ENCODE results near the gene HOXD4. TPM values are rescaled to one million over a fixed set of nuclear protein-coding genes. Genes with fewer than 3 reads are reported as not detected.

The HOXD4 gene
- total RNA-seq, 1 donor from 2014 or later = 0.97 TPM

DNA sequence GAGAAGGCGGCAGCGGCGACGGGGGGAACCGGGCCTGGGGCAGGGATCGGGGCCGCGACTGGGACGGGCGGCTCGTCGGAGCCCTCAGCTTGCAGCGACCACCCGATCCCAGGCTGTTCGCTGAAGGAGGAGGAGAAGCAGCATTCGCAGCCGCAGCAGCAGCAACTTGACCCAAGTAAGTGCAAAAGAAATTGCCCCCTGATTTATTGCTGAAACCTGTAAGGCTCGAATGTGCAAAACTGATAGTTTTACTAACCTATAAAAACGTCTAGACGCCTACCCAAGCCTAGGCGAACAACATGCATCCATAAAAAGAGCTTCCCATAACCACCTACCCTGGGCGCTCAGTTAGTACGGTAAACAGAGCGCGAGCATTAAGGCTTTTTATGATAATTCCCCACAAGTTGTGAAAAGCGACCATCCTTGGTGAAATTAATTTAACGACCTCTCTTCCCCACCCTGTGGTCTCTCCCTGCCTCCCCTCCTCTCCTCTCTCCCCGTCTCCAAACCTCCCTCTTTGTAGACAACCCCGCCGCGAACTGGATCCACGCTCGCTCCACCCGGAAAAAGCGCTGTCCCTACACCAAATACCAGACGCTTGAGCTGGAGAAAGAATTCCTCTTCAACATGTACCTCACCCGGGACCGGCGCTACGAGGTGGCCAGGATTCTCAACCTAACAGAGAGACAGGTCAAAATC lies 27.8 kb upstream of the HOXD4 start:
- no peak for ATAC-seq
- no peak overlapping the region for H3K27ac ChIP-seq
- H3K27me3 ChIP-seq (ENCODE audit: low read depth) = peaks cover 98% of the 10 kb centered on the region
- no peaks in the 10 kb centered on the region for H3K36me3 ChIP-seq
- H3K4me3 ChIP-seq = peak overlapping the region; percentile 41
- TF ChIP-seq, protein P1, sequence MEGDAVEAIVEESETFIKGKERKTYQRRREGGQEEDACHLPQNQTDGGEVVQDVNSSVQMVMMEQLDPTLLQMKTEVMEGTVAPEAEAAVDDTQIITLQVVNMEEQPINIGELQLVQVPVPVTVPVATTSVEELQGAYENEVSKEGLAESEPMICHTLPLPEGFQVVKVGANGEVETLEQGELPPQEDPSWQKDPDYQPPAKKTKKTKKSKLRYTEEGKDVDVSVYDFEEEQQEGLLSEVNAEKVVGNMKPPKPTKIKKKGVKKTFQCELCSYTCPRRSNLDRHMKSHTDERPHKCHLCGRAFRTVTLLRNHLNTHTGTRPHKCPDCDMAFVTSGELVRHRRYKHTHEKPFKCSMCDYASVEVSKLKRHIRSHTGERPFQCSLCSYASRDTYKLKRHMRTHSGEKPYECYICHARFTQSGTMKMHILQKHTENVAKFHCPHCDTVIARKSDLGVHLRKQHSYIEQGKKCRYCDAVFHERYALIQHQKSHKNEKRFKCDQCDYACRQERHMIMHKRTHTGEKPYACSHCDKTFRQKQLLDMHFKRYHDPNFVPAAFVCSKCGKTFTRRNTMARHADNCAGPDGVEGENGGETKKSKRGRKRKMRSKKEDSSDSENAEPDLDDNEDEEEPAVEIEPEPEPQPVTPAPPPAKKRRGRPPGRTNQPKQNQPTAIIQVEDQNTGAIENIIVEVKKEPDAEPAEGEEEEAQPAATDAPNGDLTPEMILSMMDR (IDR thresholded peaks at IDR 0.05) = no peak
- peaks cover 14% of the 10 kb centered on the region for H3K4me1 ChIP-seq
- no peaks in the 10 kb centered on the region for H3K9me3 ChIP-seq
- DNase-seq = no peak
- intact Hi-C loops (cut with DNase I) = no loop called here

DNA sequence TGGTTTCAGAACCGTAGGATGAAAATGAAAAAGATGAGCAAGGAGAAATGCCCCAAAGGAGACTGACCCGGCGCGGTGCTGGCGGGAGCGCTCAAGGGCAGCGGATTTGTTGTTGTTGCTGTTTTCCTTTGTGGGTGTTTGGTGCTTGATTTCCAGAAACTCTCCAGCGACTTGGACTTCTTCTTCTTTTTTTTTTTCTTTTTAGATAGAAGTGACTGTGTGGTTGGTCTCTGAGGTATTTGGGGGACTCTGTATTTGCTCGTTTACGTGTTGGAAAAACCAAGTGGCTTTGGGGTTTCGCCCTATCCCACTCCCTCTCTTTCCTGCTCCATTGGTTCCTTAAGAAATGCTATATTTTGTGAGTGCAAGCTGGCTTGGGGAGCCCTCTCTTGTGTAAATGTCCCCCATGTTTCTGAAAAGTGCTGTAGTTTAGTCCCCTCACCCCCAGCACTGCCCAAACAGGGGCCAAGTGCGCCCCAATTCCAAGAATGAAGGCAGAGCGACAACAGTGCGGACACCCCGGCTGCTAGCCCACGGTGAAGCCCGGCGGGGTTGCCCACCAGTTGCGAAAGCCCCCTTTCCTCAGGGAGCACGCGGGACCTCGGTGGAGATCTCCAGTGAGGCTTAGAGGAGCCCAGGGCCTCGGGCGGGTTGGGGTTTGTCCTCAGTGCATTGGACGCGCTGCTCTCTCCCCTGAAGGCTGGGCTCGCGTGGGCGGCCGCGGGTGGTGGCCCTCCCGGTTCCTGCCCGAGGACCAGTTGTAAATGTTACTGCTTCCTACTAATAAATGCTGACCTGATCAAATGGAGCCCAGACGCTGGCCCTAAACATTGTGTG lies 27.0 kb upstream of the HOXD4 start:
- intact Hi-C loops (cut with DNase I) = no loop called here
- TF ChIP-seq, protein P1 (IDR thresholded peaks at IDR 0.05) = no peak
- Histone ChIP-seq H3K4me1 (peaks cover 22% of the 10 kb centered on the region), H3K4me3 (no peak overlapping the region), H3K36me3 (no peaks in the 10 kb centered on the region), H3K27me3 (ENCODE audit: low read depth) (peaks cover 98% of the 10 kb centered on the region), H3K27ac (no peak overlapping the region), H3K9me3 (no peaks in the 10 kb centered on the region)
- ATAC-seq (no peak), DNase-seq (no peak)

DNA sequence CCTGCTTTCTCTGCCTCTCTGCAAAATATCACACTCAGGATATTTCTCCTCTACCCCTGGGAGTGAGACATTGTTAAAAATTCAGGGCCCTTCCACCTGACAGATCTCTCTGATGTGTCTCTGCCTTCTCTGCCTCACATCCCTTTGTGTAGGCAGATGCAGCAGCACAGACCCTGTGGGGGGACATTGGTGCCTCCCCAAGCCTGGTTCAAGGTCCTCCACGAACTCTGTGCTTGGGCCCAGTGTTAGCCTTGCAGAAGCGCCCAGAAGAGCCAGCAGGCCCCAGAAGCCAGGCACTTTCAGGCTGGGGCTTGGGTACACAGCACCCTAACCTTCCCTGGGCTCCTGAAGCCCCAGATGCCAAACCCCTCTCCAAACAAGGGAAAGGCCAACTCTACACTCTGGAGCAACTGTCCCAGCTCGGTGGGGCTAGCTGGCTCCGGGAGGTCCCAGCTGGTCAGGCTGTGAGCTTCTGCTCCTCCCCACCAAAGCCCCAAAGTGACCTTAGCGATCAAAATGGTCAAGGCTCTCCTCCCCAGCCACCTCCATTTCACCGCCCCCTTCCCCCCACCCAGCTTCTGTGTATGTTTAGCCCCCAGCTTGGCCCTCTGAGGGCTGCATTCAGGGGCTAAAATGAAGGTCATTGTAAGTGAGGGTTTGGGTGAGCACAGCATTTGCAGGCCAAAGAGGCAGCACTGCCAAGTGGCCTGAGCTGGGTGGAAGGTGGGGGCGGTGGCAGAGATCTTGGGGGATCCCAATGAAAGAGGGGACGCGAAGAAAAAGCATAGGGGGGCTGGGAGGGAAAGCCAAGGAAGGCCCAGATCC lies 26.2 kb upstream of the HOXD4 start:
- Histone ChIP-seq H3K9me3 (no peaks in the 10 kb centered on the region), H3K27ac (no peak overlapping the region), H3K4me1 (peaks cover 26% of the 10 kb centered on the region), H3K36me3 (no peaks in the 10 kb centered on the region), H3K27me3 (ENCODE audit: low read depth) (peaks cover 96% of the 10 kb centered on the region), H3K4me3 (no peak overlapping the region)
- TF ChIP-seq, protein P1 (IDR thresholded peaks at IDR 0.05) = no peak
- intact Hi-C loops (cut with DNase I) = loop anchor here (5.0 kb wide), 2 partner anchors 512 to 527 kb away; no protein-coding TSS in a partner anchor
- DNase-seq (no peak), ATAC-seq (no peak)

GRCh38 chr2:176125772-176126054 lies 25.6 kb upstream of the HOXD4 start:
- TF ChIP-seq, protein P1 (IDR thresholded peaks at IDR 0.05) = no peak
- intact Hi-C loops (cut with DNase I) = loop anchor here (5.0 kb wide), 2 partner anchors 512 to 527 kb away; no protein-coding TSS in a partner anchor
- H3K4me1 ChIP-seq = peaks cover 26% of the 10 kb centered on the region
- no peaks in the 10 kb centered on the region for H3K36me3 ChIP-seq
- H3K9me3 ChIP-seq = no peaks in the 10 kb centered on the region
- peaks cover 96% of the 10 kb centered on the region for H3K27me3 ChIP-seq (ENCODE audit: low read depth)
- DNase-seq = no peak
- ATAC-seq = no peak
- H3K4me3 ChIP-seq = no peak overlapping the region
- H3K27ac ChIP-seq = no peak overlapping the region

Measured in lower lobe of right lung (tissue), 2 donors.